Measurements from ENCODE around the gene CMSS1. TPM values are rescaled to one million over a fixed set of nuclear protein-coding genes. Genes with fewer than 3 reads are reported as not detected.
A peak's percentile ranks its signal among the peaks of the same experiment; 100 is the strongest.

The CMSS1 gene
- total RNA-seq, result 10 to 100 TPM; 42.1 to 42.6 TPM

DNA sequence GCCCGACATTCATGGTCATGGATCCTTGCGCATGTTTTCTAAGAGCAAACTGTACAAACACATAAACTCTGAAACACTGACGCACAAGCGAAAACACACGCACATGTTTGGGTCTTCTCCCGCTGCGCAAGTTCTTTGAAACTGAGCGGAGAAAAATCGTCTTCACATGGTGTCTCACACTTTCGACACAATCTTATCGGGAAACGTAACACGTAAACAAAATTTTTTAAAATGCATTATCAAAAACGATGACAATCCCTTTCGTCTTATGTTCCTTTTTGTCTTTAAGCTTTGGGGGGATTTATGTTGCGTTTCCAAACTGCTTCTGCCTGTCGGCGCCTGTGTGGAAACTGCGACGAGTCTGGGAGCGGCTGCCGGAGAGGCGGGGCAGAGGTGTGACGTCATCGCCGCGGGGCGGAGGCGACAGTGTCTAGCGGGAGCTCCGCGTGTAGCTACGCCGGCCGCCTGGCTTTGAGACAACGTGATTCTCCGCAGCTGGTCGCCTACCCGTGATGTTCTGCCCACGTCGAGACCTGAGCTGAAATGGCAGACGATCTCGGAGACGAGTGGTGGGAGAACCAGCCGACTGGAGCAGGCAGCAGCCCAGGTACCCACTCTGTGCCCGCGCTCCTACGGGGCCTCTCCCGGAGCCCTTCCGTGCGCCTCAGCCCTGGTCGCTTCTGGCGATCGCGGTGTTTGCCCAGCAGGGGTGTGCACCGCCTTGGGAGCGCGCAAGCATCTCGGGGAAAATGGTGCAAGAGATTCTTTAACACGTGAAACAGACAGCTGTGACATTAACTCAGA is at the start of gene CMSS1:
Gene CMSS1, plus strand, starts transcription at position 426 of the 804 bp plus-strand sequence.
- H3K27ac Mint-ChIP-seq, result peak within 1 kb of the TSS; percentile 98
- ChIA-PET CTCF (interaction anchor here (0.8 to 2.7 kb wide), 7 partner anchors 9 to 772 kb away, joined by 3 to 24 read pairs (median 4); no protein-coding TSS in a partner anchor), POLR2A (interaction anchor here (0.6 to 0.7 kb wide), 5 partner anchors 54 to 1945 kb away, joined by 3 to 5 read pairs (median 3); no protein-coding TSS in a partner anchor)
- peaks cover 6% of the 10 kb centered on the region for H3K36me3 Mint-ChIP-seq (ENCODE audit: low read depth)
- no peaks in the 10 kb centered on the region for H3K27me3 Mint-ChIP-seq (ENCODE audit: low read depth)
- DNase-seq (peak; percentile 96), ATAC-seq (peak; percentile 96)
- peak within 1 kb of the TSS; percentile 92 for H3K4me3 Mint-ChIP-seq
- no peaks in the 10 kb centered on the region for H3K9me3 Mint-ChIP-seq (ENCODE audit: insufficient read depth)
- H3K4me1 Mint-ChIP-seq (ENCODE audit: low read depth), result peaks cover 26% of the 10 kb centered on the region

DNA sequence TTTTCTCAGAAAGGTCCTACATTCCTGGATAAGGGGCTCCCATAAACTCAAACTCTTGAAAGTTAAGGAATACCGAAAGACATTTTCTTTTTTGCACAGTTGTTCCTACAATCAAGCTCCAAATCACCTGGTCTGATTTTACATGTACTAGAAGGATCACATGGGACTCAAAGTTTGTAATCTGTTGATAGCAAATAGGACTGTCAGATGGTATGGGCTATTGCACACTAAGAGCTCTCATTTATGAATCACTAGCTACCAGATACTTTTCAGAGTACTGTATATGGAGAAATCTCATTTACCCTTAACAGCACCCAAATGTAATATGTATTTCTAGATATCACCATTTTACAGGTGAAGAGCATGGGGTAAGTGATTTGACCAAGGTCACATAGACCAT is 49.5 kb upstream of the CMSS1 start:
- no peak for ATAC-seq
- no peaks in the 10 kb centered on the region for H3K9me3 Mint-ChIP-seq (ENCODE audit: insufficient read depth)
- CTCF ChIA-PET, result no interaction called here
- no peaks in the 10 kb centered on the region for H3K4me1 Mint-ChIP-seq (ENCODE audit: low read depth)
- no peak for DNase-seq
- POLR2A ChIA-PET, result no interaction called here
- H3K27me3 Mint-ChIP-seq (ENCODE audit: low read depth), result peaks cover 3% of the 10 kb centered on the region
- no peak overlapping the region for H3K27ac Mint-ChIP-seq
- no peaks in the 10 kb centered on the region for H3K36me3 Mint-ChIP-seq (ENCODE audit: low read depth)
- H3K4me3 Mint-ChIP-seq, result no peak overlapping the region

DNA sequence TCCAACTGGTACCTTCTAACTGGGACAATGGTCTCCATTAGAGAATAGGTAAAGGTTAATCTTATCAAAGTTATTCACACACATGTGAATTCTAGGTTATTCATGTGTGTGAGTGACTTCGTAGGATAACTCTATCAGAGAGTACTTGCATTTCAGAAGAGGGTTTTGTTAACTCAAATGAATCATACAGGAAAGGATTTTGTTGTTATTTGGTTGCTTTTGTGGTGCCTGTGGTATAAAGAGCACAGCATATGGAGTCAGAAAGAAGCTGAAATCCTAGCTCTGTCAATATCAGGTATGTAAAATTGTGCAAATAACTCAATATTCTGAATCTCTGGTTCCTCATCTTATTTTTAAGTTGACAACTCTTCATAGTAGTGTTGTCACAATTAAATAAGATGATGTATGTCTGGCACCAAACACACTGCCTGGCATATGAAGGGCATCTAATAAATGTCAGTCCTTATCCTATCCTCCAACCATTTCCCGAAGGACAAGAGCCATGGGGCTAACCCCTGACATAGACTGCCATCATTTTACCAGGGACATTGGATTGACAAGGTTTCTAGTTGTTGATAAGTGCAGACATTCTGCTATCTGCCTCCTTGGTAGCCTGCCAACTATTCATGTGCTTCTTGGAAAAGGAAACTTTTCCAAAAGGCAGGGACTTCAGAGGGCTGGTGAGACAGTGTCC is 48.7 kb upstream of the CMSS1 start:
- no peaks in the 10 kb centered on the region for H3K4me1 Mint-ChIP-seq (ENCODE audit: low read depth)
- no peak overlapping the region for H3K4me3 Mint-ChIP-seq
- H3K36me3 Mint-ChIP-seq (ENCODE audit: low read depth), result no peaks in the 10 kb centered on the region
- H3K27me3 Mint-ChIP-seq (ENCODE audit: low read depth), result peaks cover 3% of the 10 kb centered on the region
- ChIA-PET CTCF (no interaction called here), POLR2A (no interaction called here)
- DNase-seq (no peak), ATAC-seq (no peak)
- no peaks in the 10 kb centered on the region for H3K9me3 Mint-ChIP-seq (ENCODE audit: insufficient read depth)
- no peak overlapping the region for H3K27ac Mint-ChIP-seq

DNA sequence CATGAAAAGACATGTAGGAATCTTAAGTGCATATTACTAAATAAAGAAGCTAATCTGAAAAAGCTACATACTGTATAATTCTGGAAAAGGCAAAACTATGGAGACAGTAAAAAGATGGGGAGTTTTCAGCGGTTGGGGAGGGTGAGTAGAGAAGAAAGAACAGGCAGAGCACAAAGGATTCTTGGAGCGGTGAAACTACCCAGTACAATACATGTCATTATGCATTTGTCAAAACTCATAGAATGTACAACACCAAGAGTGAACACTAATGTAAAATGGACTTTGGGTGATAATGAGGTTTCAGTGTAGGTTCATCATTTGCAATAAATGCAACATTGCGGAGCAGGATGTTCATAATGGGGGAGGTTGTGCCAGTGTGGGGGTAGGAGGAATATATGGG is 45.5 kb upstream of the CMSS1 start:
- no peak for DNase-seq
- no peaks in the 10 kb centered on the region for H3K4me1 Mint-ChIP-seq (ENCODE audit: low read depth)
- H3K27ac Mint-ChIP-seq, result no peak overlapping the region
- POLR2A ChIA-PET, result no interaction called here
- H3K4me3 Mint-ChIP-seq, result no peak overlapping the region
- H3K27me3 Mint-ChIP-seq (ENCODE audit: low read depth), result peaks cover 3% of the 10 kb centered on the region
- CTCF ChIA-PET, result no interaction called here
- no peaks in the 10 kb centered on the region for H3K9me3 Mint-ChIP-seq (ENCODE audit: insufficient read depth)
- ATAC-seq, result no peak
- H3K36me3 Mint-ChIP-seq (ENCODE audit: low read depth), result no peaks in the 10 kb centered on the region

DNA sequence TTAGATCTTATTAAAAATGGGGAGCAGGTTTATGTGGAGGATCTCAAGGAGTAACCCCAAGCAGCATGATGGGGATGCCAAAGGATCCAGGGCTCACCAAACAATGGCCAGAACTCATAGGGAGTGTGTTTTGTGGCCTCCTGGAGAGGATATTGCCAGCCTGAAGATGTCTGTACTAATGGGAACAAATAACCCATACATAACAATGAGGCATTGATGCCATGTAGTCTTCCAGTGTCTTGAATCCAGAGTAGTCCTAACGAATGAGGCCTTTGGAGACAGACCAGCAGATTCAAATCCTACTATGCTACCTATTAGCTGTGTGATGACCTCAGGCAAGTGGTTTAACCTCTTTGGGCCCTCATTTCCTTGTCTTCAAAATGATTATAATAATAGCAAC is 45.0 kb upstream of the CMSS1 start:
- no peaks in the 10 kb centered on the region for H3K36me3 Mint-ChIP-seq (ENCODE audit: low read depth)
- no peak for DNase-seq
- no peaks in the 10 kb centered on the region for H3K9me3 Mint-ChIP-seq (ENCODE audit: insufficient read depth)
- H3K4me3 Mint-ChIP-seq, result no peak overlapping the region
- ATAC-seq, result no peak
- H3K27ac Mint-ChIP-seq, result no peak overlapping the region
- CTCF ChIA-PET, result no interaction called here
- H3K27me3 Mint-ChIP-seq (ENCODE audit: low read depth), result peaks cover 3% of the 10 kb centered on the region
- no peaks in the 10 kb centered on the region for H3K4me1 Mint-ChIP-seq (ENCODE audit: low read depth)
- POLR2A ChIA-PET, result no interaction called here

DNA sequence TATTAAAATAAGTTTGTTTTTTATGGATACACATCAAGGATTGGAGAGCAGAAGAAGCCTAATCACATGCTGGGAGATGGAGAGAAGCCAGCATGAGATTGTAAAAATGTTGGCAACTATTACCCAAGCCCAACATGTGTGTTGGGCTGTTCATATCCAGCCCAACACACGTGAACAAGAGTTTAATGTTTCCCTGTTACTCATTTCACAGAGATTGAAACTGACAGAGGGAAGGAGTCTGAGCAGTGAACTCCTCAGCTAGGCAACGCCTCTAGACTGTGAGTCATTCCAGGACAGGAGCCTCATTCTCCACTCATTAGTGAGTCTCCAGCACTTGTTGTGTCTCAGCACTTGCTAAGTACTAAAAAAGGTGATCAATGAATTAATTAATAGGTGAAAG is 43.2 kb upstream of the CMSS1 start:
- H3K27me3 Mint-ChIP-seq (ENCODE audit: low read depth), result no peaks in the 10 kb centered on the region
- H3K4me3 Mint-ChIP-seq, result no peak overlapping the region
- ChIA-PET POLR2A (no interaction called here), CTCF (no interaction called here)
- H3K36me3 Mint-ChIP-seq (ENCODE audit: low read depth), result no peaks in the 10 kb centered on the region
- no peak for DNase-seq
- no peaks in the 10 kb centered on the region for H3K9me3 Mint-ChIP-seq (ENCODE audit: insufficient read depth)
- ATAC-seq, result no peak
- H3K27ac Mint-ChIP-seq, result no peak overlapping the region
- no peaks in the 10 kb centered on the region for H3K4me1 Mint-ChIP-seq (ENCODE audit: low read depth)

DNA sequence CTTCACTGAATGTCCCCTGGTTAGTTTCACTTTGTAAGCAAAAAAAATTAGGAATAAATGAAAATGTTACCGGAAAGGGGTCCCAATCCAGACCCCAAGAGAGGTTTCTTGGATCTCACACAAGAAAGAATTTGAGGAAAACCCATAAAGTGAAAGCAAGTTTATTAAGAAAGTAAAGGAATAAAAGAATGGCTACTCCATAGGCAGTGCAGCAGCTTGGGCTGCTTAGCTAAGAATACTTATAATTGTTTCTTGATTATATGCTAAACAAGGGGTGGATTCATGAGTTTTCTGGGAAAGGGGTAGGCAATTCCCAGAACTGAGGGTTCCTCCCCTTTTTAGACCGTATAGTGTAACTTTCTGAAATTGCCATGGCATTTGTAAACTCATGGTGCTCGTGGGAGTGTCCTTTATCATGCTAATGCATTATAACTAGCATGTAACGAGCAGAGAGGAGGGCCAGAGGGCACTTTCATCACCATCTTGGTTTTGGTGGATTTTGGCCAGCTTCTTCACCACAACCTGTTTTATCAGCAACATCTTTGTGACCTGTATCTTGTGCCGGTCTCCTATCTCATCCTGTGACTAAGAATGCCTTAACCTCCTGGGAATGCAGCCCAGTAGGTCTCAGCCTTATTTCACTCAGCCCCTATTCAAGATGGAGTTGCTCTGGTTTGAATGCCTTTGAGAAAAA is 41.0 kb upstream of the CMSS1 start:
- ChIA-PET POLR2A (no interaction called here), CTCF (interaction anchor here (1.6 kb wide), 1 partner anchor 22 kb away, joined by 5 read pairs; no protein-coding TSS in a partner anchor)
- H3K27me3 Mint-ChIP-seq (ENCODE audit: low read depth), result peaks cover 9% of the 10 kb centered on the region
- H3K9me3 Mint-ChIP-seq (ENCODE audit: insufficient read depth), result no peaks in the 10 kb centered on the region
- peaks cover 4% of the 10 kb centered on the region for H3K4me1 Mint-ChIP-seq (ENCODE audit: low read depth)
- no peak for ATAC-seq
- H3K36me3 Mint-ChIP-seq (ENCODE audit: low read depth), result no peaks in the 10 kb centered on the region
- no peak overlapping the region for H3K27ac Mint-ChIP-seq
- no peak overlapping the region for H3K4me3 Mint-ChIP-seq
- DNase-seq, result no peak

DNA sequence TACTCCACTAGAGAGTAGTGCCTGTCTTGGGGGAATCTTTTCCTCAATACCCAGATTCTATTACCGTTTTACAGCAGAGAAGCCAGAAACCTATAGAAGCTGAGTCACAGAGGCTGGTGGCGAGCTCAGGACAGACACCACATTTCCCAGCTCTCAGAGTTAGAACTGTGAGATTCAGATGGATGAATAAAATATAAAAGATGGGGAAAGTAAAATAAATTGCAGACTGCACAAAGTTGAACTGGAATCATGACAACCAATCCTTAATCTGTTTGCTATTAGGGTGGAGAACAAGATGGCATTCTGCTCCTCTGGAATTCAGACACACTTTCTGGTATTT is 40.5 kb upstream of the CMSS1 start:
- DNase-seq, result no peak
- H3K36me3 Mint-ChIP-seq (ENCODE audit: low read depth), result no peaks in the 10 kb centered on the region
- H3K9me3 Mint-ChIP-seq (ENCODE audit: insufficient read depth), result no peaks in the 10 kb centered on the region
- POLR2A ChIA-PET, result no interaction called here
- ATAC-seq, result no peak
- no peak overlapping the region for H3K4me3 Mint-ChIP-seq
- peaks cover 4% of the 10 kb centered on the region for H3K4me1 Mint-ChIP-seq (ENCODE audit: low read depth)
- H3K27ac Mint-ChIP-seq, result no peak overlapping the region
- CTCF ChIA-PET, result no interaction called here
- H3K27me3 Mint-ChIP-seq (ENCODE audit: low read depth), result peaks cover 11% of the 10 kb centered on the region

DNA sequence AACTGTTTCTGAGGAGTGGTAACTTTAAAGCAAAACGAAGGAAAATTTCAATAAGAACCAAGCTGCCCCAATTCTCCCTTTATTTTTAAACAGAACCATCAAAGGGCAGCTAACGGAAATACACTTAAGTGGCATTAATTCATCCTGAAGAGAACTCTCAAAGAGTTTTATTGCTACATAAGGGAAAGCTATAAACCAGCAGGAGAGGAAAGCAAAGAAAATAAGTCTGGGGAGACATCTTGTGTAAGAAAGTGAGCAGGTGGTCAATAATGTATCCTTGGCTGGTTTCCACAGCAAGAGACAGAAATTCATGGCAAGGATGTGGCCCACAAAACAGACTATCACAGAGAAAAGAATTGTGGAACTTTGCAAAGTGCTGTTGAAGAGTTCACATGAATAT is 40.0 kb upstream of the CMSS1 start:
- Mint-ChIP-seq H3K4me3 (no peak overlapping the region), H3K27me3 (ENCODE audit: low read depth) (peaks cover 11% of the 10 kb centered on the region), H3K4me1 (ENCODE audit: low read depth) (peaks cover 4% of the 10 kb centered on the region), H3K9me3 (ENCODE audit: insufficient read depth) (no peaks in the 10 kb centered on the region), H3K36me3 (ENCODE audit: low read depth) (no peaks in the 10 kb centered on the region), H3K27ac (no peak overlapping the region)
- DNase-seq (no peak), ATAC-seq (no peak)
- ChIA-PET POLR2A (no interaction called here), CTCF (no interaction called here)

DNA sequence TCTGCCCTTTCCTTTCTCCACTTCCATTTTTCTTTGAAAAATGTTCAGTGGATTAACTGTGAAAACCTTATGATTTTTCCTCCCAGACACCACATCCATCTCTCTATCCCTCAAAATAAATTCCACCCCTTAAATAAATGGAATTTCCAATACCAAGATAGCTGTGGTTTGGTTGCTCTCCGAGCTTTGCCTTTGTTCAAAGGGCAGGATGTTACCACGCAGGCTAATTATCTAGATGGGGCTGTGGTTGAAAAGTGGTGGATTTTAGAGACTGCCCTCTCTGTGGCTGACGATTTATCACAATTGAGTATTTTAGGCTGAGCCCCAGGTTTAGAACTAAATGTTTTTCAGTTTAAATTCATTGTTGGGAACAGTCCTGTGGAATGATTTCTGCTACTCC is 36.9 kb upstream of the CMSS1 start:
- no peak for ATAC-seq
- CTCF ChIA-PET, result interaction anchor here (1.5 kb wide), 1 partner anchor 27 kb away, joined by 3 read pairs; no protein-coding TSS in a partner anchor

DNA sequence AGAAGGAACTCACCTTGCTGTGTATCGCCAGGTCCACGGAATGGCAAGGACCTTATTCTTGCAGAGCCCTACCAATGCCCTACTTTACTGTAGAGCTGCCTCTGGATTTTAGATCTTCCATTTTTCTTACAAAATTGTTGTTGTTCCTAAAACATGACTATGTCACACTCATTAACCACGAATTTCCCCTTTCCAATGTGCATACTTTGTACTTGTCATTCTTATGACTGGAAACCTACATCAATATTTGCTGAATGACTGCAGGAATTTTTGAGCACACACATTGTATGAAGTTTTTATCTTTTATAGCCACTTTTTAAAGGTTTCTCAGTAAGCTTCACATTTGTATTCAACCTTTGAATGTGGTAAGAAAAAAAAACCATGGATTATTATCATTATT is 35.9 kb upstream of the CMSS1 start:
- no peaks in the 10 kb centered on the region for H3K9me3 Mint-ChIP-seq (ENCODE audit: insufficient read depth)
- ATAC-seq (no peak), DNase-seq (no peak)
- H3K27me3 Mint-ChIP-seq (ENCODE audit: low read depth), result peaks cover 15% of the 10 kb centered on the region
- no peak overlapping the region for H3K4me3 Mint-ChIP-seq
- peaks cover 4% of the 10 kb centered on the region for H3K4me1 Mint-ChIP-seq (ENCODE audit: low read depth)
- ChIA-PET POLR2A (interaction anchor here (0.5 kb wide), 1 partner anchor 27 kb away, joined by 3 read pairs; no protein-coding TSS in a partner anchor), CTCF (no interaction called here)
- no peak overlapping the region for H3K27ac Mint-ChIP-seq
- H3K36me3 Mint-ChIP-seq (ENCODE audit: low read depth), result no peaks in the 10 kb centered on the region

More for the DNA sequence above, 36.9 kb upstream of the CMSS1 start:
- H3K27me3 Mint-ChIP-seq (ENCODE audit: low read depth), result peaks cover 15% of the 10 kb centered on the region
- peaks cover 4% of the 10 kb centered on the region for H3K4me1 Mint-ChIP-seq (ENCODE audit: low read depth)
- no peaks in the 10 kb centered on the region for H3K36me3 Mint-ChIP-seq (ENCODE audit: low read depth)
- no peaks in the 10 kb centered on the region for H3K9me3 Mint-ChIP-seq (ENCODE audit: insufficient read depth)
- no peak overlapping the region for H3K4me3 Mint-ChIP-seq
- POLR2A ChIA-PET, result interaction anchor here (0.6 kb wide), 1 partner anchor 106 kb away, joined by 3 read pairs; no protein-coding TSS in a partner anchor
- H3K27ac Mint-ChIP-seq, result no peak overlapping the region
- DNase-seq, result no peak

DNA sequence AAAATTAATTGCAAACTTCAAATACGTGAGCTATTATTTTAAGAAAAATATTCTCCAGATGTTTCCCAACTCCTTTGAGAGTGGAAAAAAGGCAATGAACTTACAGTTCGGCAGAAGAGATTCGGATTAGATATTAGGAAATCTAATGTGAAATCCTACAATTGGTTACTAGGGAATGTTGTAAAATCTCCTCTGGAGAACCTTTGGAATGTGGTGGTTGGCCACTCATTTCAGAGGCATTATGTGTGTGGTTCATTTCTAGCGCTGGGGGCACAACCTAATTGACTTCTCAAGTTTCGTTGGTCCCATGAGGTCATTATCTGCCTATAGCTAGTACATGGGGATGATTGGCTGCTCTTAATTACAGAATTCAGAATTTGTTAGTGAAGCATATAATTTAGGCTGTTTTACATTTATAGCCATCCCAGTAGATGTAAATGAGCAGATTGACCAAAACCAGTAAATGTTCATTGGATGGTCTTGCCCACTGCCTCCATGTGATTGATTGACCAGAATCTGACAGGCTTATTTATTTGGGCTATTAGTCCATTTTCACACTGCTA is 34.6 kb upstream of the CMSS1 start:
- no peaks in the 10 kb centered on the region for H3K36me3 Mint-ChIP-seq (ENCODE audit: low read depth)
- CTCF ChIA-PET, result no interaction called here
- peaks cover 4% of the 10 kb centered on the region for H3K4me1 Mint-ChIP-seq (ENCODE audit: low read depth)
- H3K27me3 Mint-ChIP-seq (ENCODE audit: low read depth), result peaks cover 21% of the 10 kb centered on the region
- no peak overlapping the region for H3K4me3 Mint-ChIP-seq
- H3K9me3 Mint-ChIP-seq (ENCODE audit: insufficient read depth), result no peaks in the 10 kb centered on the region
- POLR2A ChIA-PET, result no interaction called here
- DNase-seq, result no peak
- H3K27ac Mint-ChIP-seq, result no peak overlapping the region
- ATAC-seq, result no peak
